Esophagus squamous epithelium (tissue), 4 donors: ENCODE data around the gene PINLYP.

Experiments used
- POLR2A ChIP-seq, 4 donors: fragments of 450-650 bp; IDR thresholded peaks; one replicate each; pipeline ENCODE4 v1.6.1; 2017; ENCODE audit warnings: antibody characterized with exemption in 4 of 4, mild to moderate bottlenecking in 4 of 4, moderate library complexity in 3 of 4
- TF ChIP-seq, protein P1 (sequence below), 6 experiments: fragments of 450-650 bp in 4 of 6; fragments of 200-600 bp in 2 of 6; sonication (generic) in 2 of 6; IDR thresholded peaks; one replicate each; pipeline ENCODE4 v1.5.1; 2016 to 2019; ENCODE audit warnings: antibody characterized with exemption in 6 of 6, mild to moderate bottlenecking in 4 of 6, moderate library complexity in 4 of 6

DNA sequence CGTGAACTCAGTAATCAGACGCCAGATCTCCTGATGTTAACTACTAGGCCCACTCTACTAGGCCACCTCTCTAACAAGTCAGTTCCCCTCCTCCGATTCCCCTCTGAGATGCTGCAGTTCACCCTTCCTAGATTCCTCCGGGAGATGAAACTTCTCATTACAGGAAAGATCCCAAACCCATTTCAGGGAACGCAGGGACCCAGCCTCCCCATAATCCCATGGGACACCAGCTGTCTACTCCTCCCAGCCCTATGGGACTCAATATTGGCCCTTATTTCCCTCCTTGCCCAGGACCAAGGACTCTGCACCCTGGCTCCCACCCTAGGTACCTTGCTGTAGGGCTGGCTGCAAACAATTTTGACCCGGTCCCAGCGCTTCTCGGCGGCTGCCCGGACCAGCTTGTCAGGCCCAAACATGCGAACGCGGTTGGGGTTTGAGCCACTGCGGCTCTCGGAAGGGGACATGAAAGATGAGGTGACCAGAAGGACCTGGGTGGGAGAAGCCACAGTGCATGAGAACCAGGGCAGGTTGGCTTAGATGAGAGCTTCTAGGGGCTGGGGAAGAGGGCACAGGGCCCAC lies 21.2 kb upstream of the PINLYP start:
- TF ChIP-seq, protein P1, sequence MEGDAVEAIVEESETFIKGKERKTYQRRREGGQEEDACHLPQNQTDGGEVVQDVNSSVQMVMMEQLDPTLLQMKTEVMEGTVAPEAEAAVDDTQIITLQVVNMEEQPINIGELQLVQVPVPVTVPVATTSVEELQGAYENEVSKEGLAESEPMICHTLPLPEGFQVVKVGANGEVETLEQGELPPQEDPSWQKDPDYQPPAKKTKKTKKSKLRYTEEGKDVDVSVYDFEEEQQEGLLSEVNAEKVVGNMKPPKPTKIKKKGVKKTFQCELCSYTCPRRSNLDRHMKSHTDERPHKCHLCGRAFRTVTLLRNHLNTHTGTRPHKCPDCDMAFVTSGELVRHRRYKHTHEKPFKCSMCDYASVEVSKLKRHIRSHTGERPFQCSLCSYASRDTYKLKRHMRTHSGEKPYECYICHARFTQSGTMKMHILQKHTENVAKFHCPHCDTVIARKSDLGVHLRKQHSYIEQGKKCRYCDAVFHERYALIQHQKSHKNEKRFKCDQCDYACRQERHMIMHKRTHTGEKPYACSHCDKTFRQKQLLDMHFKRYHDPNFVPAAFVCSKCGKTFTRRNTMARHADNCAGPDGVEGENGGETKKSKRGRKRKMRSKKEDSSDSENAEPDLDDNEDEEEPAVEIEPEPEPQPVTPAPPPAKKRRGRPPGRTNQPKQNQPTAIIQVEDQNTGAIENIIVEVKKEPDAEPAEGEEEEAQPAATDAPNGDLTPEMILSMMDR (IDR thresholded peaks at IDR 0.05), result no peak
- no peak for TF ChIP-seq POLR2A (IDR thresholded peaks at IDR 0.05)
